Kidney capillary endothelial cell (primary cell): Measurements from ENCODE around the gene ASTE1.
"Not testable (repeated sequence)": the region's sequence is repeated elsewhere in the genome, so short reads cannot be mapped to it uniquely, and the experiment has no call there.

Experiments used
- DNase-seq: peaks from one replicate; pipeline ENCODE4 v3.0.0-alpha.2; 2018; ENCODE audit warnings: low spot score

The ASTE1 gene

DNA sequence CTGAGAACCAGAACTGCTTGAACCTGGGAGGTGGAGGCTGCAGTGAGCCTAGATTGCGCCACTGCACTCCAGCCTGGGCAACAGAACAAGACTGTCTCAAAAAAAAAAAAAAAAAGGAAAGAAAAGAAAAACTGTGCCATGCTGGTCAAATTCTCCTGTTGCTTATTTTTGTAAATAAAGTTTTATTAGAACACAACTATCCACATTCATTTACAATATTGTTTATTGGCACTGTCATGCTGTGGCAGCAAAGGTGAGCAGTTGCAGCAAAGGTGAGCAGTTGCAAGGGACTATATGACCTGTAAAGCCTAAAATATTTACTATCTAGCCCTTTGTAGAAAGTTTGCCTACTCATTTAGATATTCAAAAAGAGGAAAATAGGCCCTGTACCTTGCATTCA is 18.3 kb downstream of the ASTE1 start:
- no peak for DNase-seq

DNA sequence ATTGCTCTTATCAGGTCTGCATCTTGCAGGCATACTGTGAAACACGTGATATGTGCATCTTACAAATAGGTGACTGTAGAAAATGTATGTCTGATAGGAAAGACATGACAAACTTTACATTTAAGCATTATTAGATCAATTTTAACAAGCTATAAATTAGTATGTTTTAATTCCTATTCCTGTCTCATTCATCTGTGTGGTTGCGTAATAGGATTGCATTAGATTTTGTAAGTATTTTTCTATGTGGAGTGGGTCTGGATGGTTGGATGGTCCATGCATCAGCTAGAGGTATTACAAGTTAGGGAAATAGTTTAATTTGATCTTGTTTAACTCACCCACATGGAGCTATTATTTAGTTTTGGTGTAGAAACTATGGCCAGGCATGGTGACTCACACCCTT is 18.8 kb downstream of the ASTE1 start:
- no peak for DNase-seq

DNA sequence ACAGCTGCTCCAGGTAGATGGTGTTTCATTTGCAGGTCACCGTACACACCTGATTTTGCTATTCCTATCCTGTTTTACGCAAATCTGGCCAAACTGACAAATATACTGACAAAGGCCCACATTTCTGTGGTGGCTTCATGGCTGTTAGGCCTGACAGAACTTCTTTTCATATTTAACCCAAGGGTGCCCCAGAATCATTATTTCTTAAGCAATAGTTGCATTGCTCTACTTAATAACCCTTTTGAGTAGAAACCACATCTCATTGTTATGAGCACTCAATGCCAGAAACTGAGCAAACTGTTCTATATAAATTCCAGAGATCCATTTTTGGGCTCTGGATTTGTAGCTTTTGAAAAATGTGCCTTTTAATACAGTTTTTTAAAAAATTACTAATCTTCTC is 19.4 kb downstream of the ASTE1 start:
- no peak for DNase-seq

DNA sequence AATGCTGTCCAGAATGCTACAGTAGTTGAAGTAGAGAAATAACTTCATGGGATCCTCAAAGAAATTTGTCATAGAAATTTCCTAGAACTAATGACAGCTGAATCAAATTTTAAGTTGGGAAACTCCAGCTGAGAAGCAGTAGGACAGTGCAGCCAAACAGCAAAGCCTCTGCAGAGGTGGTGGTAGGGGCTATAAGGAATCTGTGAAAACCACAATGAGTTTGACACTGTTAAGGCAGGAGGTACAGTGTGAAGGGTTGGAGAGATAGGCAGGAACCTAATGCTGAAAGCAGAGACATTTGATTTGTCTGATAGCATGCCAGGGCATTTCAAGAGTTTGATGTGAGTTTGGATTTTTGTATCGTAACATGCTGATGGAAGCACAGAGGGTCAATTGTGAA is 22.0 kb downstream of the ASTE1 start:
- no peak for DNase-seq

DNA sequence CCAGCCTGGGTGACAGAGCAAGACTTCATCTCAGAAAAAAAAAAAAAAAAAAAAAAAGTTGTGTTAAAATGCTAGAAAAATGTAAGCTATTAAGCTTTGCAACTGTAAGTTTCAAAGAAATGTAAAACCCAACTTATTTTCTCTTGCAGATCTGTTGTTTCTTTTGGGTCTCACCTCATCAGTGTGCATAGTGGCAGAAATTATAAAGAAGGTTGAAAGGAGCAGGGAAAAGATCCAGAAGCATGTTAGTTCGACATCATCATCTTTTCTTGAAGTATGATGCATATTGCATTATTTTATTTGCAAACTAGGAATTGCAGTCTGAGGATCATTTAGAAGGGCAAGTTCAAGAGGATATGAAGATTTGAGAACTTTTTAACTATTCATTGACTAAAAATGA is 25.6 kb downstream of the ASTE1 start:
- DNase-seq: no peak

DNA sequence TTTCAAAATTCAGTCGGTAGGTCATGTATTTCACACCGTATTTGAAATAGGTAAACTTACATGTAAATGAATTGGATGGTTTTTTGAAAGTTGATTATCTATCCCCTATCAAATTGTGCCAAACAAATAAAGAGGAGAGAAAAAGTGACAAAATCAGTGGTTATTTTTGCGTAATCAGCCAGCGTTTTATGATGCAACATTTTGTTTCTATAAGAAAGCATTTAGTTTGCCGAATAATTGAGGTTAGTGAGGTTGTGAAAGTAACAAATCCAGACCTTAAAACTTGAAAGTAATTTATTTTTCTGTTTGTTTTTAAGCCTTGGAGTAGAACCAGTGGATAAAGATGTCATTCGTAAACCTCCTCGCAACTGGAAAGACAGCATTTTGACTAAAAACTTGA is 29.3 kb downstream of the ASTE1 start:
- no peak for DNase-seq

DNA sequence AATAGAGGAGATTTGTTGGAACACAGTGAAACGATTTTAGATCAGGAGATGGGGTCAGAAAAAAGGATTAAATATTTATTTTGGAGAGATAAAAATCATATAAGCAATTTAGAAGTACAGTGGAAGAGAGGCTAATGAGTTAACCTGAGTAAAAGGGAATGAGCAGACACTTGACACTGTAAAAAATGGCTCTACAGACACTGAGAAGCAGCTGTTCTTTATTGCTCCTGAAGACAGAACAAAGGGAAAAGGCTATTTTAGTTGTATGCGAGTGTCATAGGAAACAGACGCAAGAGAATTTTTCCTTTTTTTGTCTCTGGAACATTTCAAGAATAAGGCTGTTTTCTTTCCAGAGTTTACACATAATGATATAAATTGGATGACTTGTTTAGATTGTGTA is 34.3 kb downstream of the ASTE1 start:
- DNase-seq: no peak

DNA sequence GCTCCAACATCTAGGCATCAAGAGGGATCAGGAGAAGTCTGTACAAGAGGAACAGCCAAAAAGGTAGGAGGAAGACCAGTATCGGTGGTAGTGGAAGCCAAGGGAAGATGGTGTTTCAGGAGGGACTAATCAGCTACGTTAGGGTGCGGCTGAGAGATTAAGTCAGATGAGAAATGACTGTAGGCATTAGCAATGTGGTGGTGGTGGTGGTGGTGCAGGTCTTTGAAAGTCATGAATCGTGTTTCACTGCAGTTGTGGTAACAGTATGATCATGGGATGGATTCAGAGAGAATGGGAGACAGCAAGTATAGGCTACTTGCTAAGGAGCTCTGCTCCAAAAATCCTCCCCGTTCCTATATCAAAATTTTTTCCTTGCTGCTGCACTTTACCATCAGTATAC is 35.5 kb downstream of the ASTE1 start:
- no peak for DNase-seq

DNA sequence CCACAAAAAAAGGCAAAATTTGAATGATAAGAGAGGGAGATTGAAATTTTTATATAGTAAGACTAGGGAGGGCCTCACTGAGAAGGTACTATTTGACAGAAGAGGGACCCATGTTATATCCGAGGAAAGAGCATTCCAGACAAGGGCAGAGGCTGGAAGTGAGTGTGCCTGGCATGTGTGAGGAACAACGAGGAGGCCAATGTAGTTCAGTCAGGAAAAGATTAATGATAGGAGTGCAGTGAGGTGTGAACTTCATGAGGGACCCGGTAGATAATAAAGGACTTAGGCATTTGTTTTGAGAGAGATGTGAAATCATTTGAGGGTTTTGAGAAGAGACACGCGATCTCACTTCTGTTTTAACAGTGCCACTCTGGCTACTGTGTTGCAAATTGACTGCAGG is 36.3 kb downstream of the ASTE1 start:
- no peak for DNase-seq

DNA sequence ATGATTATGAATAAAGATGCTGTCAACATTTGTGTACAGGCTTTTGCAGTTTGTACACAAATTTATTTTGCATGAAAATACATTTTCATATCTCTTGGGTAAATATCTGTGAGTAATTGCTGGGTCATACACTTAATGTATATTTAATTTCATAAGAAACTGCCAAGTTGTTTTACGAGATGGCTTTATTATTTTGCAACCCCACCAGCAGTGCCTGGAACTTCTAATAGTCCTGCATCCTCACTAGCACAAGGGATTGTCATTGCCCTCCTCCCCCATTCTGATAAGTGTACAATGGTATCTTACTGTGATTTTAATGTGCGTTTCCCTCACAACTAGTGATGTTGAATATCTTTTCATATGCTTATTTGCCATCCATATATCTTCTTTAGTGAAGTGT is 45.2 kb downstream of the ASTE1 start:
- no peak for DNase-seq

DNA sequence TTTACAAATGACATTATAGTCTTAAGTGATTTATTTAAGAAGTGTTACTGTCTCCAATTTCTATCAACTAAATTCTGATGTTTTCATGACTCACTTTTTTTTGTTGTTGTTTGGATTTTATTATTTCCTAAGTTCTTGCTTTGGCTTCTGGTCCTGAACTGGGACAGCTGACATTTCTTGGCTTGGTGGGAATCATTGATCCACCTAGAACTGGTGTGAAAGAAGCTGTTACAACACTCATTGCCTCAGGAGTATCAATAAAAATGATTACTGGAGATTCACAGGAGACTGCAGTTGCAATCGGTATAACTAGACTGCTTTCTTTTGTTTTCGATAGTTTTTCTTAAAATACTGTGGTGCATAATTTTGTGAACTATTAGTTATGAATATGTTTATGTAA is 47.5 kb downstream of the ASTE1 start:
- no peak for DNase-seq

DNA sequence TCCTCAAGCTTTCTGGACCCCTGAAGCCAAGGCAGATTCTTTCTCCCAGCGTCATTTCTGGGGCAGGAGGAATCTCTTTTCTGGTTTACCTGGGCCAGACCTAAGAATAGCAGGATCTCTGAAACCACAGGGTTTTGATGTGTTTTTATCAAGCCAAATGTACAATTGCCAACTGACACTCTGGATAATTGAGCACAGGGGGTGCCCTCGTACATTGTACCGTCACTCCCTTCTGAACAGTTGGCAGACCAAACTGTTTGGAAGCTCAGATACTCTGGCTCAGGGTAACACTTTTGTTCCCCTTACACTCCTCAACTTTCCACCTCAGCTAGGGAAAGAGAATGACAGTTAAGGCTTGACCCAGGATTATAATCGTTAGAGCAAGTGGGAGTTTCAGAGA is 49.9 kb downstream of the ASTE1 start:
- DNase-seq: no peak

DNA sequence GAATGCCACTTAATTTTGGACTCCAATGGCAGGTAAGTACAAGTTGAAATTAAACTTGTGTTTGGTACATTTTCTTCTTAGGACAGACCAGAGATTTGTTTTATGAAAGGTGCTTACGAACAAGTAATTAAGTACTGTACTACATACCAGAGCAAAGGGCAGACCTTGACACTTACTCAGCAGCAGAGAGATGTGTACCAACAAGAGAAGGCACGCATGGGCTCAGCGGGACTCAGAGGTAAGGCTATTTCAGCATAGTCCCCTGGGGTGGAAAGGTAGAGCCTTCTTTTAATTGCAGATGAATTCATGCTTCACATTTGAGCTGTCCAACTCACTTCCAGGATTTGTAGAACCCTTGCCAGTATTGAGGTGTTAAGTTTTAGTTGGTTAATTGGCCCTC is 51.4 kb downstream of the ASTE1 start:
- DNase-seq: no peak

DNA sequence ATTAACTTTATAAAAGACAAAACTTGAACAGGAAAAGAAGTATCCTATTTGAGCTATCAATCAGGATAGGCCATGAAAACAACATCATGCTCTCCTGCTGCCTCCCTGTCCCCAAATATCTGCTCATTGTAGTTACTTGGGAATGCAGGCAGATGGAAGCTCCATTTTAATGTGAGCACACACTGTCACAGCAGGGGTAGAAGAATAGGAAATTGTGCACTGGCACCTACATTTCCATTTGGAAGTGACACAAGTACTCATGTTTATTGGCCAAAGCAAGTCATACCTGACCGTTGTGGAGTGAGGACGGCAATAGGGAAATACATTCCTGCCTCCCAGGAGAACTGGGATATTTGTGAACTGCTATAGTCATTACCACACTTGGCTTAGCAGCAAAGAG is 52.4 kb downstream of the ASTE1 start:
- no peak for DNase-seq

DNA sequence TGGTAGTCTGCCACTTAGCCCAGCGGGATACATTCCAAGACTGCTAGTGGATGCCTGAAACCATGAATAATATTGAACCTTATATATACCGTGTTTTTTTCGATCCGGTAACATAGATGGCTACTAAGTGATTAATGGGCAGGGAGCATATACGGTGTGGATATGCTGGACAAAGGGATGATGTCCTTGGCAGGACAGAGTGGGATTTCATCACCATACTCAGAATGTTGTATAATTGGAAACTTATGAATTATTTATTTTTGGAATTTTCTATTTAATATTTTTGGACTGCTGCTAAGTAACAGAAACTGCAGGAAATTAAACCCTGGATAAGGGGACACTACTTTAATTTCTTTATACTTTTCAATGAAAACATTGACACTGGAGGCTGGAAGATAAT is 53.2 kb downstream of the ASTE1 start:
- DNase-seq: no peak

DNA sequence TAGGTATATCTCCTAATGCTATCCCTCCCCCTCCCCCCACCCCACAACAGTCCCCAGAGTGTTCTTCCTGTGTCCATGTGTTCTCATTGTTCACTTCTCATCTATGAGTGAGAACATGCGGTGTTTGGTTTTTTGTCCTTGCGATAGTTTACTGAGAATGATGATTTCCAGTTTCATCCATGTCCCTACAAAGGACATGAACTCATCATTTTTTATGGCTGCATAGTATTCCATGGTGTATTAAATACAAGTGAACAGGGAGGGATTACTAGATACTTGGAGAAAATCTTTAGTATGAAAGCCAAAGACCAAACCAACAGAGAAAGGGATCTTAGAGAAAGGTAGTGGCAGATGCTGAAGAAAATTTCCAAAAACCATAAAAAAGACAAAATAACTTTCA is 54.0 kb downstream of the ASTE1 start:
- not testable (repeated sequence) for DNase-seq

DNA sequence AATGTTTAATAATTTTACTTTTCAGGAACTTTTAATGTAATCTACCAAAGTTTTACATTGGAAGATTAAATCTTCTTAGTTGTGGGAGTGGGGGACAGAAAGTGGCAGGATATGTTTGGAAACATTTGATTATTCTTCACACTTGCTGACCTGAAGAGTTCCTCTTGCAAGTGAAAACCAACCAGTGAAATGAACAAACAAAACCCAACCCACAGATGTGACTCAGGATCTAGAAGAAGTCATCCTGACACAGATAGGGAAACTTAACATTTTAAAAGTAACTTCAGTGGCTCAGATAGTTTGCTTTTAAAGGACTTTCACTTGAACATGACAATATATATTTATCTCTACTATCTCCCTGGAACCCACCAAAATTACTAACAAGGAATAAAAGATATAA is 55.4 kb downstream of the ASTE1 start:
- DNase-seq: no peak

DNA sequence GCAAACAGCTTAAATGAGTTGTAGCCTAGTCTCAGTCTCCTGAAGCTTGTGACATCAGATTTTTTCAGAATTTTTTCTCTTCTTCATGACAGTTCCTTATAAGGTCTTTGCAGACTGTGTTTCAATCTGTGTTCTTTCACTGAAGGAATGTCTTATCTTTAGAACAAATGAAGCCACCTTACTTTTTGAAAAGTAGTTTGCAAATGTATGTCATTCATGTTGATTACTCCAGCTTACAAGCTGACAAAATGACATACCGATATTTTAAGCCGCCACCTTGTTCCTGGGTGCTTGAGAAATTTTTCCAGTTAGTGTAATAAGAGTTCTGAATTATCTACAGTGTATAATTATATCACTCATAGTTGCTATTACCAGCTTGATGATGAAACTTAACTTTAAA is 57.0 kb downstream of the ASTE1 start:
- no peak for DNase-seq

DNA sequence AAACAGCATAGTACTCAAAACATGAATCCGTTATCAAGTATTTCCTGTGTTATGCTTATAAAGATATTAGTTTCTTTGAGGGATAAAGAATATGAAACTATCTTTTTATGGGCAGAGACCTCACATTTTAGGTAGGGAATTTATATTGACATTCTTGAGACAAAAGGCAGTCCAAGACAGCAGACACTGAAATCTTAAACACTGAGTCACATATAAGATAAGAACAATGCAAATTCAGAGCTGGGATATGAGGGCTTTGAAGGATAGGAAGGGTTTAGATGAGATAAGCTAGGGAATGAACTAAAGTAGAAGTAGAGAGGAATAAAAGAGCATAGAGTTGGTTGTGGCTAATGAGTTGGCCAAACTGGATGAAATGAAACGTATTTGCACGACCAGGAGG is 58.4 kb downstream of the ASTE1 start:
- DNase-seq: no peak

DNA sequence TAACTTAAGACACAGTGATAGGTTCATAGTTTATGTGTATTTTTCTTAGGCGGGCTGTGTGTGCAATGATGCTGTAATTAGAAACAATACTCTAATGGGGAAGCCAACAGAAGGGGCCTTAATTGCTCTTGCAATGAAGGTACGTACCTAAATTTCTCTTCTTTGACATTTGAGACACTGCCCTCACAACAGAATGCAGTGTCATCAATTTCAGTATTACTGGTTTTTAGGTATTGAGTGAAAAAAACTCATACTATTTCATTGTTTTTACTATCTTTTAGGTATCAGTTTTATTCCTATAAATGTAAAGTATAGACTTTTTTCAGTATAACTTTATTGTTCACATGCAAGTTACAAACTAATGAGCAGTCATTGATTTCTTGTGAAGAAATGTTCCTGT is 59.3 kb downstream of the ASTE1 start:
- no peak for DNase-seq

DNA sequence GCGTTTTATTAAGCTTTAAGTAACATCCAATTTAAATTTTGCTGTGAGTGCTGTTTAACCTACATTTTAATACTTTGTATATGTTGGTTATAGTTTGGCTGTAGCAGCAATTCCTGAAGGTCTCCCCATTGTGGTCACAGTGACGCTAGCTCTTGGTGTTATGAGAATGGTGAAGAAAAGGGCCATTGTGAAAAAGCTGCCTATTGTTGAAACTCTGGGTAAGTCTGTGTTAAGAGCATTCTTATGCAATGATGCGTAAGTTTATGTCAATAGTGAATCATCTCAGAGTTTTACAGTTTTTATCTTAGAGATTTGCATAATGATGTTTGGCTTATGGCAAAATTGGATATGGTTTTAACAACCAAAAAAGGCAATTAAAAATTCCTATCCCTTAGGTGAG is 62.7 kb downstream of the ASTE1 start:
- peak; percentile 36 for DNase-seq
